ENCODE measurements around the gene NBAS. TPM values are rescaled to one million over a fixed set of nuclear protein-coding genes. Genes with fewer than 3 reads are reported as not detected.
"Not testable (repeated sequence)": the region's sequence is repeated elsewhere in the genome, so short reads cannot be mapped to it uniquely, and the experiment has no call there.

Gene NBAS
- total and polyA plus RNA-seq, 2 experiments from 2014 or later = 21.2 to 51.8 TPM

DNA sequence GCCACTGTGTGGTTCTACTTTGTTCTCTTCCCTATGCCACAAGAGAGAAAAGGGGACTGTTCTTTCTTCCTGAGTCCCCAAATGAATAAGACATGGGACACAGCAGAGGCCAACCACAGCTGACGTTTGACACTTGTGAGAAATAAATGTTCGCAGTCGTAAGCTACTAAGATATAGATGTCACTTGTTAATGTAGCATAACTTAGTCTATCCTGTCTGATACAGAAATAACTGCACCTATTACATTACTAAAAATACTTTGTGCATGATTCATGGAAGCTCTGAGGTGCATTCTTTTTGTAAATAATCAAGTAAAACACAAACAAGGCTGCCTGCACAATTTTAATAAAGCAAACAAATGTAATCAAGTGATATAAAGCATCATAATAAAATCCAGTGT lies 148.8 kb downstream of the NBAS start:
- H3K4me2 ChIP-seq (ENCODE audit: unreplicated experiment) = no peak overlapping the region
- no peaks in the 10 kb centered on the region for H3K9me2 ChIP-seq (ENCODE audit: insufficient read depth)
- 88% methylated on average over 3 of the region's 3 CpGs for WGBS, 2 experiments (ENCODE audit: low coverage in 1 of 2, low lambda C conversion rate in 2 of 2, missing lambda C conversion rate in 2 of 2)
- no peaks in the 10 kb centered on the region for H3K79me2 ChIP-seq (ENCODE audit: insufficient read depth)
- H3F3A ChIP-seq (ENCODE audit: insufficient read depth) = no peaks in the 10 kb centered on the region
- no peaks in the 10 kb centered on the region for H3K9me3 ChIP-seq (ENCODE audit: low read depth)
- H3K9ac ChIP-seq = no peak overlapping the region
- H3K36me3 ChIP-seq (ENCODE audit: low read depth) = peaks cover 18% of the 10 kb centered on the region
- H3K4me3 ChIP-seq = no peak overlapping the region
- in situ Hi-C loops (cut with MboI) = no loop called here
- no peak overlapping the region for H3K27ac ChIP-seq
- no peaks in the 10 kb centered on the region for H3K27me3 ChIP-seq (replicated peaks; ENCODE audit: insufficient read depth)
- no peaks in the 10 kb centered on the region for H3K4me1 ChIP-seq (ENCODE audit: insufficient read depth)
- no peak for TF ChIP-seq EZH2 (IDR thresholded peaks at IDR 0.05; ENCODE audit: insufficient read depth, poor library complexity, severe bottlenecking)
- TF ChIP-seq EZH2phosphoT487 (IDR thresholded peaks at IDR 0.05; ENCODE audit: insufficient read depth, low read depth) = no peak
- no peak overlapping the region for H2AFZ ChIP-seq
- no peaks in the 10 kb centered on the region for H4K20me1 ChIP-seq (ENCODE audit: insufficient read depth)
- no peak for DNase-seq

- no peak for DNase-seq
- Histone ChIP-seq H3K27me3 (replicated peaks; ENCODE audit: insufficient read depth) (no peaks in the 10 kb centered on the region), H3F3A (ENCODE audit: insufficient read depth) (no peaks in the 10 kb centered on the region), H3K27ac (no peak overlapping the region), H3K36me3 (ENCODE audit: low read depth) (peaks cover 13% of the 10 kb centered on the region), H3K79me2 (ENCODE audit: insufficient read depth) (no peaks in the 10 kb centered on the region), H2AFZ (no peak overlapping the region), H3K4me1 (ENCODE audit: insufficient read depth) (no peaks in the 10 kb centered on the region), H3K4me3 (no peak overlapping the region), H3K9me3 (ENCODE audit: low read depth) (no peaks in the 10 kb centered on the region), H4K20me1 (ENCODE audit: insufficient read depth) (no peaks in the 10 kb centered on the region), H3K4me2 (ENCODE audit: unreplicated experiment) (no peak overlapping the region), H3K9ac (no peak overlapping the region), H3K9me2 (ENCODE audit: insufficient read depth) (no peaks in the 10 kb centered on the region)
- in situ Hi-C loops (cut with MboI) = no loop called here
- TF ChIP-seq EZH2 (IDR thresholded peaks at IDR 0.05; ENCODE audit: insufficient read depth, poor library complexity, severe bottlenecking) = no peak
- no peak for TF ChIP-seq EZH2phosphoT487 (IDR thresholded peaks at IDR 0.05; ENCODE audit: insufficient read depth, low read depth)
- 92 to 96% methylated on average over 9 of the region's 9 CpGs for WGBS, 2 experiments (ENCODE audit: low coverage in 1 of 2, low lambda C conversion rate in 2 of 2, missing lambda C conversion rate in 2 of 2)
Observed at GRCh38 chr2:15410884-15411283, 150.2 kb downstream of the NBAS start.

GRCh38 chr2:15408759-15409158 lies 152.4 kb downstream of the NBAS start:
- WGBS, 2 experiments (ENCODE audit: low coverage in 1 of 2, low lambda C conversion rate in 2 of 2, missing lambda C conversion rate in 2 of 2) = 99 to 100% methylated on average over 3 of the region's 3 CpGs
- H3K9me2 ChIP-seq (ENCODE audit: insufficient read depth) = no peaks in the 10 kb centered on the region

DNA sequence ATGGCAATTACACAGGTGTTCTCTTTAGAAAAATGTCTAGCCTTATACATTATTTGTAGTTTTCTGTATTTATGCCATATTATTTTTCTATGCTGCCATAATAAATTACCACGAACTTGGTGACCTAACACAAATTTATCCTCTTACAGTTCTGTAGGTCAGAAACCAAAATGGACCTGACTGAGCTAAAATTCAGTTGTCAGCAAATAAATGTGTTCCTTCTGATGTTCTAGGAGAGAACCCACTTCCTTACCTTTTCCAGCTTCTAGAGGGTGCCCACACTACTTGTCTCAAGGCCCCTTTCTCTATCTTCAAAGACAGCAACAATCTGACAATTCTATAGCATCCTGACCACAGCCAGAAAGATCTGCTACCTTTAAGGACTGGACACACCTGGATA lies 153.5 kb downstream of the NBAS start:
- Histone ChIP-seq H3K4me3 (no peak overlapping the region), H3K9me3 (ENCODE audit: low read depth) (no peaks in the 10 kb centered on the region), H3K4me2 (ENCODE audit: unreplicated experiment) (no peak overlapping the region), H3F3A (ENCODE audit: insufficient read depth) (no peaks in the 10 kb centered on the region), H4K20me1 (ENCODE audit: insufficient read depth) (no peaks in the 10 kb centered on the region), H3K27ac (no peak overlapping the region), H3K4me1 (ENCODE audit: insufficient read depth) (no peaks in the 10 kb centered on the region), H3K9me2 (ENCODE audit: insufficient read depth) (no peaks in the 10 kb centered on the region), H3K79me2 (ENCODE audit: insufficient read depth) (no peaks in the 10 kb centered on the region), H2AFZ (no peak overlapping the region), H3K27me3 (replicated peaks; ENCODE audit: insufficient read depth) (no peaks in the 10 kb centered on the region), H3K36me3 (ENCODE audit: low read depth) (peaks cover 5% of the 10 kb centered on the region; the same call in 1 of the 2 replicates), H3K9ac (no peak overlapping the region)
- 95 to 100% methylated on average over 1 of the region's 1 CpG for WGBS, 2 experiments (ENCODE audit: low coverage in 1 of 2, low lambda C conversion rate in 2 of 2, missing lambda C conversion rate in 2 of 2)
- no peak for TF ChIP-seq EZH2 (IDR thresholded peaks at IDR 0.05; ENCODE audit: insufficient read depth, poor library complexity, severe bottlenecking)
- no peak for TF ChIP-seq EZH2phosphoT487 (IDR thresholded peaks at IDR 0.05; ENCODE audit: insufficient read depth, low read depth)
- in situ Hi-C loops (cut with MboI) = no loop called here
- DNase-seq = no peak

More at GRCh38 chr2:15408759-15409158, 152.4 kb downstream of the NBAS start:
- no peaks in the 10 kb centered on the region for H3F3A ChIP-seq (ENCODE audit: insufficient read depth)
- H3K4me1 ChIP-seq (ENCODE audit: insufficient read depth) = no peaks in the 10 kb centered on the region
- H3K9me3 ChIP-seq (ENCODE audit: low read depth) = no peaks in the 10 kb centered on the region
- no peaks in the 10 kb centered on the region for H3K79me2 ChIP-seq (ENCODE audit: insufficient read depth)
- no peak overlapping the region for H3K9ac ChIP-seq
- no peak overlapping the region for H2AFZ ChIP-seq
- no peak overlapping the region for H3K4me2 ChIP-seq (ENCODE audit: unreplicated experiment)
- no peak overlapping the region for H3K4me3 ChIP-seq
- in situ Hi-C loops (cut with MboI) = no loop called here
- H3K27ac ChIP-seq = no peak overlapping the region
- no peak for DNase-seq
- no peaks in the 10 kb centered on the region for H4K20me1 ChIP-seq (ENCODE audit: insufficient read depth)
- peaks cover 5% of the 10 kb centered on the region; the same call in 1 of the 2 replicates for H3K36me3 ChIP-seq (ENCODE audit: low read depth)
- TF ChIP-seq EZH2 (IDR thresholded peaks at IDR 0.05; ENCODE audit: insufficient read depth, poor library complexity, severe bottlenecking) (no peak), EZH2phosphoT487 (IDR thresholded peaks at IDR 0.05; ENCODE audit: insufficient read depth, low read depth) (no peak)
- no peaks in the 10 kb centered on the region for H3K27me3 ChIP-seq (replicated peaks; ENCODE audit: insufficient read depth)

DNA sequence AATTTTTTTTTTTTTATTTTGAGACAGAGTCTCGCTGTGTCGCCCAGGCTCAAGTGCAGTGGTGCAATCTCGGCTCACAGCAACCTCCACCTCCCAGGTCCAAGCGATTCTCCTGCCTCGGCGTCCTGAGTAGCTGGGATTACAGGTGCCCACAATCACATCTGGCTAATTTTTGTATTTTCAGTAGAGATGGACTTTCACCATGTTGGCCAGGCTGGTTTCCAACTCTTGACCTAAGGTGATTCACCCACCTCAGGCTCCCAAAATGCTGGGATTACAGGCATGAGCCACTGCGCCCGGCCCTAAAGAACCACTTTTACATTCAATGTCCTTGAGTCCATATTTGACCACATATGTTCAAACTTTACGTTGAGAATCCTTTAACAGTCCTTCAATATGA lies 156.6 kb downstream of the NBAS start:
- H3K79me2 ChIP-seq (ENCODE audit: insufficient read depth); in situ Hi-C loops (cut with MboI); H3K4me2 ChIP-seq (ENCODE audit: unreplicated experiment); H3K27me3 ChIP-seq (replicated peaks; ENCODE audit: insufficient read depth); H2AFZ ChIP-seq; DNase-seq; H3K9me2 ChIP-seq (ENCODE audit: insufficient read depth); H3K4me1 ChIP-seq (ENCODE audit: insufficient read depth); H3K27ac ChIP-seq; H3K9ac ChIP-seq; H4K20me1 ChIP-seq (ENCODE audit: insufficient read depth); H3K9me3 ChIP-seq (ENCODE audit: low read depth); H3K4me3 ChIP-seq; H3K36me3 ChIP-seq (ENCODE audit: low read depth); H3F3A ChIP-seq (ENCODE audit: insufficient read depth): not testable (repeated sequence)
- 99% methylated on average over 9 of the region's 9 CpGs for WGBS, 2 experiments (ENCODE audit: low coverage in 1 of 2, low lambda C conversion rate in 2 of 2, missing lambda C conversion rate in 2 of 2)

All from GM23248 (cell line).